NCI-H510A (cell line): ENCODE measurements around the gene SUPT7L.
"Not testable (repeated sequence)": the region's sequence is repeated elsewhere in the genome, so short reads cannot be mapped to it uniquely, and the experiment has no call there.

ENCODE experiments used
- DNase-seq: peaks from one replicate; lab custom pipeline; 2025; lab: John Stamatoyannopoulos, UW

The SUPT7L gene

GRCh38 chr2:27685006-27685405 lies 21.6 kb upstream of the SUPT7L start:
- DNase-seq = not testable (repeated sequence)

DNA sequence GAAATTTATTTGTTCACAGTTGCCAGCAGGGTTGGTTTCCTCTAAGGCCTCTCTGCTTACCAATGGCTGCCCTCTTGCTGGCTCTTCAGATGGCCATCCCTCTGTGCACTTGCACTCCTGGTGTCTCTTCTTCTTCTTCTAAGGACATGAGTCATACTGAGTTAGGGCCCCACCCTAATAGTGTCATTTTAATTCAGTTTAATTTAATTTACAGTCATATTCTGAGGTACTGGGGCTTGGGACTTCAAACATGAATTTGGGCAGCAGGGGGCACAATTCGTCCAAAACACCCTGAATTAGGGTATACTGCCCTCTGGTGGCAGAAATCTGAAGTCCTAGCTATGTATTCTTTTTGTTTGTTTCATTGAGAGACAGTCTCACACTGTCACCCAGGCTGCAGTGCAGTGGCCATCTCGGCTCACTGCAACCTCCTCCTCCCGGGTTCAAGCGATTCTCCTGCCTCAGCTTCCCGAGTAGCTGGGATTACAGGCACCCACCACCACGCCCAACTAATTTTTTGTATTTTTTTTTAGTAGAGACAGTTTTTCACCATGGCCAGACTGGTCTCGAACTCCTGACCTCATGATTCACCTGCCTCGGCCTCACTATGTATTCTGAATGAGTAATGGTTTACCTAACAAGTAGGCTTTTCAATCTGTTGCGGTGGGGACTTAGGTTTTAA lies 20.1 kb upstream of the SUPT7L start:
- peak; percentile 47 for DNase-seq

DNA sequence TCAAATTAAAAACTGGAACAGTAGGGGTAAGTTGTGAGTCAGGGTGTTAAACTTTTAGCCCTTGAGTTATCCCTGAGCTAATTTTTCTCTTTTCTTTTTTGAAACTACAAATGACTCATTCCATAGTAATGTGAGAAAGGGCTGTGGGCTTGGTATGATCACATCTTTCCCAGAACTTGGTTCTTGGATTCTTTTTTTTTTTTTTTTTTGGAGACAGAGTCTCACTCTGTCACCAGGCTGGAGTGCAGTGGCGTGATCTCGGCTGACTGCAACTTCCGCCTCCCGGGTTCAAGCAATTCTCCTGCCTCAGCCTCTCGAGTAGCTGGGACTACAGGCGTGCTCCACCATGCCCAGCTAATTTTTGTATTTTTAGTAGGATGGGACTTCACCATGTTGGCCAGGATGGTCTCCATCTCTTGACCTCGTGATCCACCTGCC lies 18.9 kb upstream of the SUPT7L start:
- not testable (repeated sequence) for DNase-seq

DNA sequence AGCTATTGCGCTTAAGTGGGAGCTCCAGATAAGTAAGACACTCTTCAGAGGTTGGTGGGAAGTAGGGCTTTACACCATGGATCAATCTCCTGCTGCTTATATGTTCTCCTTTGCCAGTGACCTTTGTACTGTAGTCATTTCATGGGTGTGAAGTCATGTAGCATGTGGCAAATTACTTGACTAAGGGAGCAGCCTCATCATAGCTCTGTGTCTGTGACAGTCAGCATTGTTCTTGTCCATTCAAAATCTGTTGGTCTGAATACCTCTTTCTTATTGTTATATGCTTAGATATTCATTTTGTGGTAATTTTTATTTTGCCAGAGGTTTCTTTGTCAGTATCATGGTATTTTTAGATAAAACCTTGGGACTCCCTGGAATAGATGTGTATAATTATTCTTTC lies 18.4 kb upstream of the SUPT7L start:
- DNase-seq = no peak

GRCh38 chr2:27680571-27680970 lies 17.2 kb upstream of the SUPT7L start:
- DNase-seq = no peak

DNA sequence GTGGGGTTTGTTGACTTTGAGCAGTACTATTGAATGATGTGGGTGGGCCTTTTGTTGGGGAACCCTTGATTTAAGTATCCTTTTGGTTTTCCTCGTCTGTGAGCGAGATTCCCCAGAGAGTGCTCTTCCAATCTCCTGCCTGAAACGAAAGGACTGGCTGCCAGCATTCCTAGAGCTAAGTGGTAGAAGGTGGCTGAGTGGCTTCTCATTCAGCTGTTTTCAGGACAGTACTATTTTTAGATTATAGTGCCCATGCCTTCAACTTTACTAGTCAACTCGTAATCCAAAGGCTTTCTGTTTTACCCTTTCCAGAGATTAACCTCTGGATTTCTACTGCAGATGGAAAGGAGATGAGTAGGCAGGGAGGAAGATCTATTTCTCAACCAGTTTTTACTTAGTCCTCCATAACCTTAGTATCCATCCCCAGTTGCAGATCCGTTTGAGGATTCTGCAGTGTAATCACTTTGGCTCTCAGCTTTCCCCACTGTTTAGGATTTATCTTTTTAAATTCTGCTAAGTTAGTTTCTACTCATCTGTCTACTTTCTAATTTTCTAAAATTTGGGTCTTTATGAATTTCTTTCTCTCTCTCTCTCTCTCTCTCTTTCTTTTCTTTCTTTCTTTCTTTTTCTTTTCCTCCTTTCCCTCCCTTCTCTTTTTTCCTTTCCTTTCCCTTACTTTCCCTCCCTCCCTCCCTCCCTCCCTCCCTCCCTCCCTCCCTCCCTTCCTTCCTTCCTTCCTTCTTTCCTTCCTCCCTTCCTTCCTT lies 9.5 kb upstream of the SUPT7L start:
- DNase-seq = no peak

GRCh38 chr2:27671235-27671634 lies 7.8 kb upstream of the SUPT7L start:
- DNase-seq = no peak

- no peak for DNase-seq
Measured at GRCh38 chr2:27667446-27667845, 4.0 kb upstream of the SUPT7L start.

DNA sequence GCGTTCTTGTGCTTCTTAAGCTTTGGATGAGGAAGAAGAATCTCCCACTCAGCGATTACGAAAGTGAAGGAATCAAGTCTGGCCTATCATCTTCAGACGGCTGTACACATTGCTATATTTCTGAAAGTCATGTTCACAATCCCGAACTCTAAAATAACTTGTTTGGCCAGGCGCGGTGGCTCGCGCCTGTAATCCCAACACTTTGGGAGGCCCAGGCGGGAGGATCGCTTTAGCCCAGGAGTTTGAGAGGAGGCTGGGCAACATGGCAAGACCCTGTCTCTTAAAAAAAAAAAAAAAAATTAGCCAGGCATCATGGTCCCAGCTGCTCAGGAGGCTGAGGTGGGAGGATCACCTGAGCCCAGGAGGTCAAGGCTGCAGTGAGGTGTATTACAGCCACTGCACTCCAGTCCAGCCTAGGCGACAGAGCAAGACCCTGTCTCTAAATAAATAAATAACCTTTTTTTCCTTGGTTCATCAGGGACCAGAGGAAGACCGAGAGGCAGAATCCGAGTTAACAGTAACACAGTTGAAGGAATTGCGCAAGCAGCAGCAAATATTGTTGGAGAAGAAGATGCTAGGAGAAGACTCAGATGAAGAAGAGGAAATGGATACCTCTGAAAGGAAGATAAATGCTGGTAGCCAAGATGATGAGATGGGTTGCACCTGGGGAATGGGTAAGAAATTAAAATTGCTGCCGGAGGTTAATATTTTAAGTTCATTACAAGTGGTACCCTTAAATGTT lies 1.4 kb upstream of the SUPT7L start:
- DNase-seq = no peak

DNA sequence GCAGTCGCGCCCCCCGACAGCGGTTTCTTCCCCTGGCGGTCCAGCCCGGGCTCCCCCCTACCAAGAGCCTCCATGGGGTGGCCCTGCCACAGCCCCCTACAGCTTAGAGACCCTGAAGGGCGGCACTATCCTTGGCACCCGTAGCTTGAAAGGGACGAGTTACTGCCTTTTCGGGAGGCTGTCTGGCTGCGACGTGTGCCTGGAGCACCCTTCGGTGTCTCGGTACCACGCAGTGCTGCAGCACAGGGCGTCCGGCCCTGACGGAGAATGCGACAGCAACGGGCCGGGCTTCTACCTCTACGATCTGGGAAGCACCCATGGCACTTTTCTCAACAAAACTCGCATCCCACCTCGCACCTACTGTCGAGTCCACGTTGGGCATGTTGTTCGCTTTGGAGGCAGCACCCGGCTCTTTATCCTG lies 750 bp upstream of the SUPT7L start:
- DNase-seq = no peak

DNA sequence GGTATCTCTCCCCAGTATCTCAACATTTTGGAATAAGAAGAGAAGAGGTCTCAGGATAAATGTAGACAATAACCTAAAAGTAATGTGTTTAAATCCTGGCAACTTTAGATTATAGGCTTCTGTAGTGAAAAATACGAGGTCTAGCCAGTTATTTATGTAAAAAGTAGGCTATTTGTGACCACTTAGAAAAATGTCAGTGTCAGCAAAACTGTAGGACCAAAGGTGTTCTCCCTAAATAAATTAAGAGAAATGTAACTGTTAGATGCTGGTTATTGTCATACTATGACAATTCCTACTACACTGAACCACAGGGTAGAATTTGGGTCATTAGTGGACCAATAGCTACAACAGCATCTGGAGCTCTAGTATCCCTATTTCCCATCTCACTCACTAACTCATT lies 2.0 kb downstream of the SUPT7L start:
- no peak for DNase-seq

DNA sequence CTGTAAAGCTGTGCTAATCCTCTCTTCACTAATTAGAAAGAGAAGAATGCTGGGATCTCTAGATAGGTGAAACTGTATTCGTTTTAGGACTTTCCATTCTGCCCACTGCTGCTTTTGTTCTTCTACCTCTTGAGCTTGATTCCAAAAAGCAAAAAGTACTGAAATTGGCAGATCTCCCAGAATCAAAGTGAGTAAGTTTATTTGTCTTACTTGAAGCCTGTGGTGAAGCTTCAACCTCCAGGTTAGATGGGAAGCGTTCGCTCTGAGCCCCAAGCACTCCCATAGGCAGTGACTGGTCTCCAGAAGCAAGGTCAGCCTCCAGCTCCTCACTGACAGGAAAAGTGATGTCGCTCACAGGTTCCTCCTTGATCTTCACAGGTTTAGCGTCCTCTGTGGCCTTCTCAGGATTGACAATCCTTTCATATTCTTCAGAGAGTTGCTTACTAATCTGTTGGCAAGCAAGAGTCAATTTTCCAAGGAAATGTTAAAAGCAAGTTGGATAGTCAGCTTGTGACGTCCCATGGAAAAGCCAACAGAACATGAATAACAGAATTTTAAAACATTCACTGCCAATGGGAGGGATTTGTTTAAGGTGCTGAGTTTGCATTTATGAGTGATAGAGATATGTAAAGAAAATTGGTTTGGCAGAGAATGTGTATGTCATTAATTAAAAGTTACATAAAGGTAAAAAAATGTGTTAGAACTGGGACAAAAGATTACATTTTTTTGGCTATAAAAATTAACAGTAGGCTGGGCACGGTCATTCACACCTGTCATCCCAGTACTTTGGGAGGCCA lies 8.1 kb downstream of the SUPT7L start:
- DNase-seq = no peak

GRCh38 chr2:27653397-27653796 lies 10.0 kb downstream of the SUPT7L start:
- DNase-seq = no peak

- no peak for DNase-seq
Measured at GRCh38 chr2:27652790-27653189, 10.6 kb downstream of the SUPT7L start.

- DNase-seq = no peak
Measured at GRCh38 chr2:27652341-27652740, 11.1 kb downstream of the SUPT7L start.

- no peak for DNase-seq
Measured at GRCh38 chr2:27651056-27651455, 12.4 kb downstream of the SUPT7L start.

GRCh38 chr2:27647737-27648136 lies 15.7 kb downstream of the SUPT7L start:
- no peak for DNase-seq

DNA sequence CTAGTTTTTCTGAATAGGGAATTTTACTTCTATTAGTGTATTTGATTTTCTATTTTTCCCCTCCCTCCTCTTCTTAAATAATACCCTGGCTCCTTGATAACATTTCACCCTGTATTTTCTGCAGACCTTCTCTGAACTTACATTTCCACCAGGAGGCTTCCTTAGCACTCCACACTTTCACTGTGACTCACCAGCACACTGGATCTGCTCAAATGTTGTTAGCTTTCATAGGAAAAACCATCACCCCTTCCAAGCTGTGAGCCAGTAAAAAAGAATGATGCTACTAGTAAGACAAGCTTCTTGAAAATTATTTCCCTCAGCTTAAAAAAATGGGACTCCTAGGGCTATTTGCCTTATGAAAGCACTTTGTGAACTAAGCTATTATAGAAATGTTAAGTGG lies 16.1 kb downstream of the SUPT7L start:
- DNase-seq = no peak

GRCh38 chr2:27645197-27645596 lies 18.2 kb downstream of the SUPT7L start:
- no peak for DNase-seq

- DNase-seq = no peak
Measured at GRCh38 chr2:27640722-27641245, 22.6 kb downstream of the SUPT7L start.

GRCh38 chr2:27638709-27639108 lies 24.7 kb downstream of the SUPT7L start:
- no peak for DNase-seq
